Breast epithelium (tissue), 3 donors: Measurements from ENCODE around the gene QSER1.

Source experiments
- POLR2A ChIP-seq: fragments of 450-650 bp; IDR thresholded peaks from one replicate; pipeline ENCODE4 v1.6.1; 2016; ENCODE audit warnings: antibody characterized with exemption, mild to moderate bottlenecking, moderate library complexity
- POLR2AphosphoS5 ChIP-seq, 3 donors: sonication (generic); formaldehyde crosslinking; IDR thresholded peaks; one replicate each; pipeline ENCODE4 v1.6.1; 2017; ENCODE audit warnings: antibody characterized with exemption in 3 of 3
- TF ChIP-seq, protein P1 (sequence below), 3 donors: fragments of 450-650 bp; IDR thresholded peaks; one replicate each; pipeline ENCODE4 v1.5.1; 2016 to 2017; ENCODE audit warnings: antibody characterized with exemption in 3 of 3, mild to moderate bottlenecking in 3 of 3, moderate library complexity in 3 of 3

DNA sequence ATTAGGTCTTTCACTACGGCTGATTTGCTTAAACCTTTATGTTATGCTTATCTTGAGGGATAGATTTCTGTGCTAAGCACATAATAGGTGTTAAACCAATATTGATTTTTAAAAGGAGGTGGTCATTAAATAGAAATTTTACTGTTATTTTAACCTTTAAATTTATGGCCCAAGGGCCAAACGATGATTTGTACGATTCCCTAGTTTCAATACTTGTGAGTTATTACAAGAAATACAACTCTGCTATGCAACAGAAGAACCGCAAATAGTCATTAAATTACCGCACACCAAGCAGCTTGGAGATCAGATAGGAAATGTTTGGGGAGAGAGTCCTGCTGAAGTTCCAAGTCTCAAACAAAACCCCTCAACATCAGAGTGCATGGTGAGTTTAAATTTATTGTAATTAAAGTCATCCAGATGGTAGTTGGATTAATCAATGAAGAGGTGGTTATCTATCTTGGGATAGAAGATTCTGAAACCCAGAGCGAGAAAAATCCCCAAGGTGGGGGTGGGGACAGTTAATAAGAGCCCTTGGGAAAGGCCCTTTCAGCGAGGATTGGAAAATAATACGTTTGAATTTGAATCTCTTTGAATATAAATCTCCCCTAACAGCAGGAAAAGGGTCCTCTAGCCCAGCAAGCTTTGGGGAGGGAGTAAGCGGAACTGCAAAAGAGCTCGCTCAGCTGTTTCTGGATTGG lies 805 bp upstream of the QSER1 start:
- no peak for TF ChIP-seq POLR2AphosphoS5 (IDR thresholded peaks at IDR 0.05)
- TF ChIP-seq, protein P1, sequence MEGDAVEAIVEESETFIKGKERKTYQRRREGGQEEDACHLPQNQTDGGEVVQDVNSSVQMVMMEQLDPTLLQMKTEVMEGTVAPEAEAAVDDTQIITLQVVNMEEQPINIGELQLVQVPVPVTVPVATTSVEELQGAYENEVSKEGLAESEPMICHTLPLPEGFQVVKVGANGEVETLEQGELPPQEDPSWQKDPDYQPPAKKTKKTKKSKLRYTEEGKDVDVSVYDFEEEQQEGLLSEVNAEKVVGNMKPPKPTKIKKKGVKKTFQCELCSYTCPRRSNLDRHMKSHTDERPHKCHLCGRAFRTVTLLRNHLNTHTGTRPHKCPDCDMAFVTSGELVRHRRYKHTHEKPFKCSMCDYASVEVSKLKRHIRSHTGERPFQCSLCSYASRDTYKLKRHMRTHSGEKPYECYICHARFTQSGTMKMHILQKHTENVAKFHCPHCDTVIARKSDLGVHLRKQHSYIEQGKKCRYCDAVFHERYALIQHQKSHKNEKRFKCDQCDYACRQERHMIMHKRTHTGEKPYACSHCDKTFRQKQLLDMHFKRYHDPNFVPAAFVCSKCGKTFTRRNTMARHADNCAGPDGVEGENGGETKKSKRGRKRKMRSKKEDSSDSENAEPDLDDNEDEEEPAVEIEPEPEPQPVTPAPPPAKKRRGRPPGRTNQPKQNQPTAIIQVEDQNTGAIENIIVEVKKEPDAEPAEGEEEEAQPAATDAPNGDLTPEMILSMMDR (IDR thresholded peaks at IDR 0.05): no peak
- TF ChIP-seq POLR2A: no peak
